Measurements from ENCODE around the gene HMGCS2.

Gene HMGCS2

GRCh38 chr1:119771016-119771415 lies 2.3 kb upstream of the HMGCS2 start:
- Histone ChIP-seq H3K18ac (ENCODE audit: low read length) (no peak overlapping the region), H4K12ac (ENCODE audit: low read depth, low read length) (no peak overlapping the region), H2AFZ (ENCODE audit: insufficient read depth, low read length, poor library complexity) (no peak overlapping the region), H3K79me2 (ENCODE audit: control insufficient read depth, insufficient read depth, low read length, poor library complexity) (no peaks in the 10 kb centered on the region), H3K4me3 (ENCODE audit: low read depth, low read length) (no peak overlapping the region), H3K9ac (ENCODE audit: low read length) (no peak overlapping the region), H3K4me1 (ENCODE audit: control insufficient read depth in 1 of 2, insufficient read depth in 2 of 2, low read length in 2 of 2) (peaks cover 3 to 6% of the 10 kb centered on the region in 2 experiments), H3K4me2 (ENCODE audit: low read length) (no peak overlapping the region), H3K4ac (ENCODE audit: low read depth, low read length) (no peak overlapping the region), H3K36me3 (ENCODE audit: control insufficient read depth in 1 of 2, insufficient read depth in 2 of 2, low read length in 2 of 2) (no peaks in the 10 kb centered on the region), H4K91ac (ENCODE audit: low read depth, low read length) (no peak overlapping the region), H4K8ac (ENCODE audit: low read depth, low read length) (no peak overlapping the region), H2BK12ac (ENCODE audit: low read length) (no peak overlapping the region), H2BK120ac (ENCODE audit: insufficient read depth, low read length, poor library complexity) (no peak overlapping the region), H3K23ac (ENCODE audit: low read length) (no peak overlapping the region), H3K27ac (ENCODE audit: low read depth, low read length) (no peak overlapping the region), H3K9me3 (ENCODE audit: insufficient read depth, low read depth, low read length) (no peaks in the 10 kb centered on the region), H2AK5ac (ENCODE audit: low read length) (no peak overlapping the region), H3K14ac (ENCODE audit: low read length) (no peak overlapping the region), H2BK5ac (ENCODE audit: low read depth, low read length, poor library complexity) (no peak overlapping the region), H3K27me3 (ENCODE audit: insufficient read depth, low read length) (no peaks in the 10 kb centered on the region), H3K79me1 (ENCODE audit: low read length) (no peaks in the 10 kb centered on the region)
- no peak for DNase-seq
- WGBS (ENCODE audit: extremely low coverage, insufficient coverage, insufficient read length): no CpG with 5 or more reads among the region's 2 CpGs

- Histone ChIP-seq H3K18ac (ENCODE audit: low read length) (no peak overlapping the region), H3K79me2 (ENCODE audit: control insufficient read depth, insufficient read depth, low read length, poor library complexity) (no peaks in the 10 kb centered on the region), H3K9me3 (ENCODE audit: insufficient read depth, low read depth, low read length) (peaks cover 5% of the 10 kb centered on the region), H3K23ac (ENCODE audit: low read length) (no peak overlapping the region), H3K27ac (ENCODE audit: low read depth, low read length) (no peak overlapping the region), H3K14ac (ENCODE audit: low read length) (no peak overlapping the region), H2BK5ac (ENCODE audit: low read depth, low read length, poor library complexity) (no peak overlapping the region), H3K9ac (ENCODE audit: low read length) (no peak overlapping the region), H2BK12ac (ENCODE audit: low read length) (no peak overlapping the region), H3K36me3 (ENCODE audit: control insufficient read depth in 1 of 2, insufficient read depth in 2 of 2, low read length in 2 of 2) (no peaks in the 10 kb centered on the region), H3K27me3 (ENCODE audit: insufficient read depth, low read length) (no peaks in the 10 kb centered on the region), H3K79me1 (ENCODE audit: low read length) (no peaks in the 10 kb centered on the region), H3K4me1 (ENCODE audit: control insufficient read depth in 1 of 2, insufficient read depth in 2 of 2, low read length in 2 of 2) (no peaks in the 10 kb centered on the region), H3K4me3 (ENCODE audit: low read depth, low read length) (no peak overlapping the region), H2AK5ac (ENCODE audit: low read length) (no peak overlapping the region), H2AFZ (ENCODE audit: insufficient read depth, low read length, poor library complexity) (no peak overlapping the region), H4K12ac (ENCODE audit: low read depth, low read length) (no peak overlapping the region), H3K4me2 (ENCODE audit: low read length) (no peak overlapping the region), H4K8ac (ENCODE audit: low read depth, low read length) (no peak overlapping the region), H2BK120ac (ENCODE audit: insufficient read depth, low read length, poor library complexity) (no peak overlapping the region), H4K91ac (ENCODE audit: low read depth, low read length) (no peak overlapping the region), H3K4ac (ENCODE audit: low read depth, low read length) (no peak overlapping the region)
- no peak for DNase-seq
- WGBS (ENCODE audit: extremely low coverage, insufficient coverage, insufficient read length): no CpG with 5 or more reads among the region's 2 CpGs
These were observed 1.2 kb downstream of the HMGCS2 start for GRCh38 chr1:119767486-119767885.

GRCh38 chr1:119766374-119766794 lies 2.3 kb downstream of the HMGCS2 start:
- H3K36me3 ChIP-seq (ENCODE audit: control insufficient read depth in 1 of 2, insufficient read depth in 2 of 2, low read length in 2 of 2): no peaks in the 10 kb centered on the region
- no peak overlapping the region for H2AFZ ChIP-seq (ENCODE audit: insufficient read depth, low read length, poor library complexity)
- no peak overlapping the region for H2BK120ac ChIP-seq (ENCODE audit: insufficient read depth, low read length, poor library complexity)
- no peak overlapping the region for H3K14ac ChIP-seq (ENCODE audit: low read length)
- no peaks in the 10 kb centered on the region for H3K4me1 ChIP-seq (ENCODE audit: control insufficient read depth in 1 of 2, insufficient read depth in 2 of 2, low read length in 2 of 2)
- H2BK5ac ChIP-seq (ENCODE audit: low read depth, low read length, poor library complexity): no peak overlapping the region
- H3K79me1 ChIP-seq (ENCODE audit: low read length): no peaks in the 10 kb centered on the region
- no peak overlapping the region for H4K91ac ChIP-seq (ENCODE audit: low read depth, low read length)
- H4K12ac ChIP-seq (ENCODE audit: low read depth, low read length): no peak overlapping the region
- H2BK12ac ChIP-seq (ENCODE audit: low read length): no peak overlapping the region
- no peak for DNase-seq
- WGBS (ENCODE audit: extremely low coverage, insufficient coverage, insufficient read length): no CpG with 5 or more reads among the region's 4 CpGs
- no peak overlapping the region for H3K4me3 ChIP-seq (ENCODE audit: low read depth, low read length)
- no peak overlapping the region for H3K23ac ChIP-seq (ENCODE audit: low read length)
- H3K9ac ChIP-seq (ENCODE audit: low read length): no peak overlapping the region
- H2AK5ac ChIP-seq (ENCODE audit: low read length): no peak overlapping the region
- no peaks in the 10 kb centered on the region for H3K79me2 ChIP-seq (ENCODE audit: control insufficient read depth, insufficient read depth, low read length, poor library complexity)
- peaks cover 5% of the 10 kb centered on the region for H3K9me3 ChIP-seq (ENCODE audit: insufficient read depth, low read depth, low read length)
- H3K27ac ChIP-seq (ENCODE audit: low read depth, low read length): no peak overlapping the region
- no peak overlapping the region for H3K18ac ChIP-seq (ENCODE audit: low read length)
- H3K27me3 ChIP-seq (ENCODE audit: insufficient read depth, low read length): no peaks in the 10 kb centered on the region
- no peak overlapping the region for H3K4ac ChIP-seq (ENCODE audit: low read depth, low read length)
- H4K8ac ChIP-seq (ENCODE audit: low read depth, low read length): no peak overlapping the region
- H3K4me2 ChIP-seq (ENCODE audit: low read length): no peak overlapping the region

- no peak overlapping the region for H4K12ac ChIP-seq (ENCODE audit: low read depth, low read length)
- H3K27ac ChIP-seq (ENCODE audit: low read depth, low read length): no peak overlapping the region
- H2BK12ac ChIP-seq (ENCODE audit: low read length): no peak overlapping the region
- H3K9ac ChIP-seq (ENCODE audit: low read length): no peak overlapping the region
- H3K14ac ChIP-seq (ENCODE audit: low read length): no peak overlapping the region
- H3K4me1 ChIP-seq (ENCODE audit: control insufficient read depth in 1 of 2, insufficient read depth in 2 of 2, low read length in 2 of 2): no peaks in the 10 kb centered on the region
- peaks cover 5% of the 10 kb centered on the region for H3K9me3 ChIP-seq (ENCODE audit: insufficient read depth, low read depth, low read length)
- DNase-seq: no peak
- H3K27me3 ChIP-seq (ENCODE audit: insufficient read depth, low read length): no peaks in the 10 kb centered on the region
- H2BK120ac ChIP-seq (ENCODE audit: insufficient read depth, low read length, poor library complexity): no peak overlapping the region
- H3K4me3 ChIP-seq (ENCODE audit: low read depth, low read length): no peak overlapping the region
- no CpG with 5 or more reads among the region's 6 CpGs for WGBS (ENCODE audit: extremely low coverage, insufficient coverage, insufficient read length)
- no peaks in the 10 kb centered on the region for H3K79me2 ChIP-seq (ENCODE audit: control insufficient read depth, insufficient read depth, low read length, poor library complexity)
- H4K91ac ChIP-seq (ENCODE audit: low read depth, low read length): no peak overlapping the region
- H3K4ac ChIP-seq (ENCODE audit: low read depth, low read length): no peak overlapping the region
- H2AFZ ChIP-seq (ENCODE audit: insufficient read depth, low read length, poor library complexity): no peak overlapping the region
- no peak overlapping the region for H3K18ac ChIP-seq (ENCODE audit: low read length)
- H4K8ac ChIP-seq (ENCODE audit: low read depth, low read length): no peak overlapping the region
- no peaks in the 10 kb centered on the region for H3K36me3 ChIP-seq (ENCODE audit: control insufficient read depth in 1 of 2, insufficient read depth in 2 of 2, low read length in 2 of 2)
- H3K23ac ChIP-seq (ENCODE audit: low read length): peak overlapping the region; percentile 83
- no peak overlapping the region for H3K4me2 ChIP-seq (ENCODE audit: low read length)
- H2BK5ac ChIP-seq (ENCODE audit: low read depth, low read length, poor library complexity): no peak overlapping the region
- H3K79me1 ChIP-seq (ENCODE audit: low read length): no peaks in the 10 kb centered on the region
- H2AK5ac ChIP-seq (ENCODE audit: low read length): no peak overlapping the region
These were observed 4.5 kb downstream of the HMGCS2 start for GRCh38 chr1:119764220-119764619.

Measured in trophoblast cell (in vitro differentiated cells and primary cell).